SJSA1 (cell line): ENCODE data around the gene PPP2R3B. TPM values are rescaled to one million over a fixed set of nuclear protein-coding genes. Genes with fewer than 3 reads are reported as not detected.
A peak's percentile ranks its signal among the peaks of the same experiment; 100 is the strongest.
"Not testable (repeated sequence)": the region's sequence is repeated elsewhere in the genome, so short reads cannot be mapped to it uniquely, and the experiment has no call there.

Experiments
- DNase-seq, 2 experiments: peaks; one replicate each; pipeline ENCODE4 v3.0.0-alpha.2; 2015 to 2020; ENCODE audit warnings: low spot score in 2 of 2, low read depth in 1 of 2
- H3K27ac ChIP-seq: fragments of 250-450 bp; sonication (Bioruptor Pico); 2 replicates; pipeline ENCODE4 v1.5.1; 2020; ENCODE audit warnings: mild to moderate bottlenecking, moderate library complexity
- H3K27me3 ChIP-seq: fragments of 250-450 bp; sonication (Bioruptor Pico); replicated peaks from 2 replicates; pipeline ENCODE4 v1.5.1; 2020; ENCODE audit warnings: mild to moderate bottlenecking, moderate library complexity
- H3K36me3 ChIP-seq: fragments of 250-450 bp; sonication (Bioruptor Pico); 2 replicates; pipeline ENCODE4 v1.5.1; 2020; ENCODE audit warnings: mild to moderate bottlenecking
- H3K4me1 ChIP-seq: fragments of 250-450 bp; sonication (Bioruptor Pico); replicated peaks from 2 replicates; pipeline ENCODE4 v1.6.1; 2021; ENCODE audit warnings: mild to moderate bottlenecking
- H3K4me3 ChIP-seq: fragments of 250-450 bp; sonication (Bioruptor Pico); 2 replicates; pipeline ENCODE4 v1.5.1; 2020; ENCODE audit warnings: mild to moderate bottlenecking
- H3K9me3 ChIP-seq: fragments of 250-450 bp; sonication (Bioruptor Pico); replicated peaks from 2 replicates; pipeline ENCODE4 v1.5.1; 2020; ENCODE audit warnings: mild to moderate bottlenecking
- total RNA-seq: library from RNA; depleted of rRNA; stranded (reverse); fragments of >200 nt; shearing (Covaris generic); gene quantifications from 2 replicates; pipeline ENCODE4 v1.2.3, GENCODE V29; 2014

PPP2R3B gene
- total RNA-seq, 1 experiment from 2014 or later: 23.8 TPM

GRCh38 chrX:391717-392574 lies 5.2 kb upstream of the PPP2R3B start:
- H3K4me1 ChIP-seq: 0 out of 2 replicates have a peak, but pooled peaks cover 3% of the 10 kb centered on the region
- H3K27ac ChIP-seq: no peak overlapping the region
- H3K27me3 ChIP-seq: no peaks in the 10 kb centered on the region
- H3K9me3 ChIP-seq: no peaks in the 10 kb centered on the region
- H3K4me3 ChIP-seq: no peak overlapping the region
- peaks cover under 1% of the 10 kb centered on the region for H3K36me3 ChIP-seq
- no peak for DNase-seq

DNA sequence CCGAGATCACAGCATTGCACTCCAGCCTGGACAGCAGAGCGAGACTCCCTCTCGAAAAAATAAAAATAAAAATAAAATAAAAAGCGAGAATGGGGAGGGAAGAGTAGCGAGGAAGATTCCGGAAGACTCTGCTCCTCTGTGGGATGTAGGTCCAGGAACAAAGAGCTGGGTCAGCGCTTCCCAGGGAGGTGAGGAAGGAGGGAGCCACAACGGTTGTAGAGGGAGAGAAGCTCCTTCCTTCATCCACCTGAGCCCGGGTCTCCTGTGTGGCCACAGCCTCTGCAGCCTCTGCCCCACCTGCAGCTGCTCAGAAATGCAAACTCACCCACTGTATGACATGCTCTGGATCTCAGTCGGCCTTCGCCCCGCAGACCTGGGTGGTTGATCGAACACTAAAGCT lies 3.8 kb upstream of the PPP2R3B start:
- Histone ChIP-seq H3K4me3 (no peak overlapping the region), H3K4me1 (peaks cover 7% of the 10 kb centered on the region; the same call in 1 of the 2 replicates)
- DNase-seq: no peak

DNA sequence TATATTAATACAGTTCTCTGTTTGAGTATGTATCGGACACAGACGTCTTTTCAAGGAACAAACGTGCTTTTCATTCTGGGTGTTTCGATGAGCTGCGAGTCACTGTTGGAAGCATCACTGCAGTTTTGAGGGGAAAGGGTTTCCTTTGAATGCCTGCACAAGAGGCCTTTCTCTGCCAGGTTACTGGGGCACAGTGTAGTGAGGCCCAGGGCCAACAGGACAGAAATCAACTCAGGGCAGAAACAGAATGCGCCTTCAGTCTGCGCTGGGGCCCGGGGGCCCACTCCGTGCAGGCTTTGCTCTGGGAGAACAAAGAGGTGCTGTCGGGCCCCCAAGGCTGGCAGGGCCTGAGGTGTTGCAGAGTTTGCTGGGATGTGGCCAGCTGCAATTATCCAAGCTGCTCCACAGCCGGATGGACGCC lies 2.3 kb upstream of the PPP2R3B start:
- H3K27me3 ChIP-seq: no peaks in the 10 kb centered on the region
- peaks cover 7% of the 10 kb centered on the region for H3K36me3 ChIP-seq
- no peak for DNase-seq
- no peak overlapping the region for H3K27ac ChIP-seq
- no peaks in the 10 kb centered on the region for H3K9me3 ChIP-seq
- H3K4me3 ChIP-seq: no peak overlapping the region
- peaks cover 7% of the 10 kb centered on the region; the same call in 1 of the 2 replicates for H3K4me1 ChIP-seq

More for the DNA sequence above, 3.8 kb upstream of the PPP2R3B start:
- H3K27me3 ChIP-seq: no peaks in the 10 kb centered on the region
- no peak overlapping the region for H3K27ac ChIP-seq
- no peaks in the 10 kb centered on the region for H3K9me3 ChIP-seq
- peaks cover 7% of the 10 kb centered on the region for H3K36me3 ChIP-seq

DNA sequence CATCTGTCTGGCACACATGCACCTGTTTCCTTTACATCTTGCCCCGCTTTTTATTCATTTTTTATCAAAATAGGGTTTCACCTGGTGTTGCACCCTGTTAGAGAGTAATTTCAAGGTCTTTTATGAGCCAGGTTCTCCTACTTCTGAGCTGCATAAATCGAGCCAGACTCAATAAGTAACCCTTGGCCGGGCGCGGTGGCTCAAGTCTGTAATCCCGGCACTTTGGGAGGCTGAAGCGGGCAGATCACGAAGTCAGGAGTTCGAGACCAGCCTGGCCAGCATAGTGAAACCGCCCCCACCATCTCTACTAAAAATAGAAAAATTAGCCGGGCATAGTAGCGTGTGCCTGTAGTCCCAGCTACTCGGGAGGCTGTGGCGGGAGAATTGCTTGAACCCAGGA lies 1.0 kb upstream of the PPP2R3B start:
- H3K27ac ChIP-seq: no peak overlapping the region
- no peak for DNase-seq

GRCh38 chrX:386239-386767 lies 404 bp downstream of the PPP2R3B start:
- DNase-seq: no peak
- H3K9me3 ChIP-seq: no peaks in the 10 kb centered on the region
- no peaks in the 10 kb centered on the region for H3K27me3 ChIP-seq
- H3K4me1 ChIP-seq: peaks cover 7% of the 10 kb centered on the region; the same call in 1 of the 2 replicates
- H3K4me3 ChIP-seq: peak overlapping the region; percentile 90
- H3K36me3 ChIP-seq: peaks cover 7% of the 10 kb centered on the region
- peak overlapping the region; percentile 99 for H3K27ac ChIP-seq

More for the DNA sequence above, 1.0 kb upstream of the PPP2R3B start:
- Histone ChIP-seq H3K9me3 (no peaks in the 10 kb centered on the region), H3K4me3 (peak overlapping the region; percentile 90), H3K36me3 (peaks cover 7% of the 10 kb centered on the region), H3K27me3 (no peaks in the 10 kb centered on the region), H3K4me1 (peaks cover 7% of the 10 kb centered on the region; the same call in 1 of the 2 replicates)

- H3K4me3 ChIP-seq: peak overlapping the region; percentile 90
- not testable (repeated sequence) for H3K4me1 ChIP-seq, DNase-seq, H3K27ac ChIP-seq, H3K27me3 ChIP-seq, H3K9me3 ChIP-seq, H3K36me3 ChIP-seq
Observed at GRCh38 chrX:385736-386135, 971 bp downstream of the PPP2R3B start.

DNA sequence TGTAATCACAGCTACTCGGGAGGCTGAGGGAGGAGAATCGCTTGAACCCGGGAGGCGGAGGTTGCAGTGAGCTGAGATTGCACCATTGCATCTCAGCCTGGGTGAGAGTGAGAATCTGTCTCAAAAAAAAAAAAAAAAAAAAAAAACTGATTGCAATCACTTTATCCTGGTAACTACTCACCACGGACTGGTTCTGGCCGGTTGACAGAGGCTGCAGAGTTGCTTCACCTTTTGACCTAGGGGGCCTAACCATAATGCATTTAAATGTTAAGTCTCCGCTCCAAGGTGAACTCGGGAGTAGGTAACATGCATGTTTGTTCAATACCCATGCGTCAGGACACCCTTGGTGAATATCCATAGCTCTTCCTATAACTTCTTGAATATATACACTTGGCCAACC lies 1.8 kb downstream of the PPP2R3B start:
- no peaks in the 10 kb centered on the region for H3K27me3 ChIP-seq
- peaks cover 7% of the 10 kb centered on the region for H3K36me3 ChIP-seq
- H3K4me3 ChIP-seq: no peak overlapping the region
- H3K9me3 ChIP-seq: no peaks in the 10 kb centered on the region
- DNase-seq: no peak
- H3K27ac ChIP-seq: no peak overlapping the region
- peaks cover 7% of the 10 kb centered on the region; the same call in 1 of the 2 replicates for H3K4me1 ChIP-seq

DNA sequence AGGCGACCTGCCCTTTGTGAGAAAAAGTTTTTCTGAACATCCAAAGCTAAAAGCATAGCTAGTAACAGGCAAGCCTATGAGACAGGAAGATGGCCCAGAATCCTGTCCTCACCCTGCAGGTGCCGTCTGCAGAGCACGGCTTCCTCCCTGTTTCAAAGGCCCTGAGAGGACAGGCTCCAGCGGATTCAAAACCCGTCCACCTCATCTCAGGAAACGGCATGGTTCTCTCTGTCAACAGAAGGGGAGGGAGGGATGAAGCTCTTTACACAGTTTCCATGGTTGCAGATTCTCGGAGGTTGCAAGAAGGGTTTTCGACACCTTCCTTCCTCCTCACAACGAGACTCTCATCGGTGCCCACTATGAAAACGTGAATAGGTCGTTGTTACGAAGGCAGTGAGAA lies 8.3 kb downstream of the PPP2R3B start:
- Histone ChIP-seq H3K9me3 (no peaks in the 10 kb centered on the region; the same call in 1 of the 2 replicates), H3K4me1 (no peaks in the 10 kb centered on the region), H3K27ac (no peak overlapping the region)

DNA sequence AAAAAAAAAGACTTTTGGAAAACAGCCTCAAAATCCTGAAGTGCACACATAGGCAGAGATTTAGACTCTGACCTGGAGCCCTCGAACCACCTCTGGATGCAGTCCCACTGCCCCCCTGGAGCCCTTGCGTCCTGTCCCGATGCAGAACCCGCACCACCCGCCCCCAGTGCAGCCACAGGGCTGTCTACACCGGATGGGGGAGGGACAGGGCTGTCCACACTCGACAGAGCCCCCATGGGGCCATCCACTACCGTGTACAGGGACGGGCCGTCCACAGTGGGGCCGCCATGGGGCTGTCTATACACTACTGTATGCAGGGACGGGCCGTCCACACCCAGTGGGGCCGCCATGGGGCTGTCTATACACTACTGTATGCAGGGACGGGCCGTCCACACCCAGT lies 10.5 kb downstream of the PPP2R3B start:
- H3K27ac ChIP-seq, H3K27me3 ChIP-seq, H3K9me3 ChIP-seq, H3K4me3 ChIP-seq, DNase-seq, H3K4me1 ChIP-seq, H3K36me3 ChIP-seq: not testable (repeated sequence)

More for the DNA sequence above, 8.3 kb downstream of the PPP2R3B start:
- no peak for DNase-seq
- Histone ChIP-seq H3K4me3 (no peak overlapping the region), H3K27me3 (no peaks in the 10 kb centered on the region; the same call in 1 of the 2 replicates), H3K36me3 (no peaks in the 10 kb centered on the region)

GRCh38 chrX:375181-376036 lies 11.3 kb downstream of the PPP2R3B start:
- Histone ChIP-seq H3K4me1 (no peaks in the 10 kb centered on the region), H3K27me3 (no peaks in the 10 kb centered on the region; the same call in 1 of the 2 replicates), H3K27ac (no peak overlapping the region), H3K36me3 (no peaks in the 10 kb centered on the region), H3K4me3 (no peak overlapping the region), H3K9me3 (peaks cover 6% of the 10 kb centered on the region)
- no peak for DNase-seq

DNA sequence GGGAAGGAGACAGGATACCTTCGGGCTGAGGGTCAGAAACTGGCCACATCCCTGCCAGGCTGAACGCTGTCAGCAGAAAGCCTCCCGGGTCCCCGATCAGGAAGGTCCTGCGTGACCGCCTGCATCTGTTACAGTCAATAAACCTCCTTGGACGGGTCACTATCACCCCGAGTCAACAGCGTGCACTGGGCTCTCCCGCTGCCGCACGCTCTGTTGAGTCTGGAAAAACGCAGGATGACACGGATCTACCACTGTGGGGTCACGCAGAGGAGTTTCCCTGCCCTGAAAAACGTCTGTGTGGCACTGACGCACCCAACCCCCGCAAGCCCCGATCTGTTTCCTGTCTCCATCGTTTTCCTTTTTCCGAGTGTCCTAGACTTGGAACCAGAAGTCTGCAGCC lies 12.1 kb downstream of the PPP2R3B start:
- Histone ChIP-seq H3K27me3 (no peaks in the 10 kb centered on the region; the same call in 1 of the 2 replicates), H3K27ac (no peak overlapping the region), H3K4me1 (no peaks in the 10 kb centered on the region), H3K4me3 (no peak overlapping the region), H3K36me3 (no peaks in the 10 kb centered on the region), H3K9me3 (peaks cover 9% of the 10 kb centered on the region)
- DNase-seq: no peak

- no peaks in the 10 kb centered on the region for H3K4me1 ChIP-seq
- no peak overlapping the region for H3K27ac ChIP-seq
- DNase-seq: no peak
Observed at GRCh38 chrX:373641-374471, 12.9 kb downstream of the PPP2R3B start.

More at GRCh38 chrX:373641-374471, 12.9 kb downstream of the PPP2R3B start:
- Histone ChIP-seq H3K36me3 (no peaks in the 10 kb centered on the region), H3K9me3 (peaks cover 11% of the 10 kb centered on the region), H3K27me3 (no peaks in the 10 kb centered on the region; the same call in 1 of the 2 replicates), H3K4me3 (no peak overlapping the region)
